ENCODE results near the gene PLIN1. TPM values are rescaled to one million over a fixed set of nuclear protein-coding genes. Genes with fewer than 3 reads are reported as not detected.
A peak's percentile ranks its signal among the peaks of the same experiment; 100 is the strongest.

PLIN1 gene
- total and polyA plus RNA-seq, 7 donors = 0.95 to 49.6 (median 1.8) TPM

DNA sequence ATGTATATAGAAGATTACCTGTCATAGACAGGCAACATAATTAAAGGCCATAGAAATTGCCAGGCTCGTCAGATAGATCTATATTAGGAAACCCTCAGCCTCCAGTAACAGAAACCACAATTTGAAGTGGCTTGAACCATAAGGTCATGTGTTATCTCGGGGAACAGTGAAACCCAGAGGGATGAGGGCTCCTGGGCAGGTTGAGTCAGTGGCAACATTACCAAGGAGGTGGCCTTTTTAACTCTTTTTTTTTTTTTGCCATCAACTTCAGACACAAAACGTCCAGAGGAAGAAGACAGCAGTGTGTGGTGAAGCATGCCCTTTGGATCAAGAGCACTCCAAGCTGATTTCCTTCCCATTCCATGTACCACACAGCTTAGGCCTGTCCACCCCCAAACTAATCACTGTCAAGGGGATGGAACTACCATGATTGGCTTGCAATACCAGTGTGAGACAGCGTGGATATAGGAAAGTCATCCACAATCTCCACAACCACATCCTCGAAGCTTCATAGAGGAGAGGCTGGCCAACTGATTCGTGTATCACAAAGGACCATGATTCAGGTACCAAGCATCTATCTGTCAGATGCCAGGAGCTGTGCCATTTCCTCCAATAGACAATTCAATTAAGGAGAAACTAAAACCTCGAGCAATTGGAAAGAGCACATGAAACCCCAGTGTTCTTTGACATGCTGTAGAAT lies 22.9 kb downstream of the PLIN1 start:
- Histone ChIP-seq H3K27ac (no peak overlapping the region), H3K4me1 (peaks cover 0 to 20% (median 14%) of the 10 kb centered on the region in 4 donors), H3K27me3 (no peaks in the 10 kb centered on the region), H3K36me3 (no peaks in the 10 kb centered on the region), H3K4me3 (no peak overlapping the region), H3K9me3 (no peaks in the 10 kb centered on the region)
- DNase-seq = peak; percentile 9
- intact Hi-C loops (cut with DNase I) = loop anchor here (5.0 kb wide), 1 partner anchor 36 kb away; the partner anchor contains the start of genes PEX11A and WDR93
- TF ChIP-seq, protein P1, sequence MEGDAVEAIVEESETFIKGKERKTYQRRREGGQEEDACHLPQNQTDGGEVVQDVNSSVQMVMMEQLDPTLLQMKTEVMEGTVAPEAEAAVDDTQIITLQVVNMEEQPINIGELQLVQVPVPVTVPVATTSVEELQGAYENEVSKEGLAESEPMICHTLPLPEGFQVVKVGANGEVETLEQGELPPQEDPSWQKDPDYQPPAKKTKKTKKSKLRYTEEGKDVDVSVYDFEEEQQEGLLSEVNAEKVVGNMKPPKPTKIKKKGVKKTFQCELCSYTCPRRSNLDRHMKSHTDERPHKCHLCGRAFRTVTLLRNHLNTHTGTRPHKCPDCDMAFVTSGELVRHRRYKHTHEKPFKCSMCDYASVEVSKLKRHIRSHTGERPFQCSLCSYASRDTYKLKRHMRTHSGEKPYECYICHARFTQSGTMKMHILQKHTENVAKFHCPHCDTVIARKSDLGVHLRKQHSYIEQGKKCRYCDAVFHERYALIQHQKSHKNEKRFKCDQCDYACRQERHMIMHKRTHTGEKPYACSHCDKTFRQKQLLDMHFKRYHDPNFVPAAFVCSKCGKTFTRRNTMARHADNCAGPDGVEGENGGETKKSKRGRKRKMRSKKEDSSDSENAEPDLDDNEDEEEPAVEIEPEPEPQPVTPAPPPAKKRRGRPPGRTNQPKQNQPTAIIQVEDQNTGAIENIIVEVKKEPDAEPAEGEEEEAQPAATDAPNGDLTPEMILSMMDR (IDR thresholded peaks at IDR 0.05) = no peak
- TF ChIP-seq POLR2A (IDR thresholded peaks at IDR 0.05) (no peak), EP300 (IDR thresholded peaks at IDR 0.05) (no peak), POLR2AphosphoS5 (IDR thresholded peaks at IDR 0.05) (no peak)
- WGBS, 2 donors = 70 to 79% methylated on average over 7 of the region's 7 CpGs

DNA sequence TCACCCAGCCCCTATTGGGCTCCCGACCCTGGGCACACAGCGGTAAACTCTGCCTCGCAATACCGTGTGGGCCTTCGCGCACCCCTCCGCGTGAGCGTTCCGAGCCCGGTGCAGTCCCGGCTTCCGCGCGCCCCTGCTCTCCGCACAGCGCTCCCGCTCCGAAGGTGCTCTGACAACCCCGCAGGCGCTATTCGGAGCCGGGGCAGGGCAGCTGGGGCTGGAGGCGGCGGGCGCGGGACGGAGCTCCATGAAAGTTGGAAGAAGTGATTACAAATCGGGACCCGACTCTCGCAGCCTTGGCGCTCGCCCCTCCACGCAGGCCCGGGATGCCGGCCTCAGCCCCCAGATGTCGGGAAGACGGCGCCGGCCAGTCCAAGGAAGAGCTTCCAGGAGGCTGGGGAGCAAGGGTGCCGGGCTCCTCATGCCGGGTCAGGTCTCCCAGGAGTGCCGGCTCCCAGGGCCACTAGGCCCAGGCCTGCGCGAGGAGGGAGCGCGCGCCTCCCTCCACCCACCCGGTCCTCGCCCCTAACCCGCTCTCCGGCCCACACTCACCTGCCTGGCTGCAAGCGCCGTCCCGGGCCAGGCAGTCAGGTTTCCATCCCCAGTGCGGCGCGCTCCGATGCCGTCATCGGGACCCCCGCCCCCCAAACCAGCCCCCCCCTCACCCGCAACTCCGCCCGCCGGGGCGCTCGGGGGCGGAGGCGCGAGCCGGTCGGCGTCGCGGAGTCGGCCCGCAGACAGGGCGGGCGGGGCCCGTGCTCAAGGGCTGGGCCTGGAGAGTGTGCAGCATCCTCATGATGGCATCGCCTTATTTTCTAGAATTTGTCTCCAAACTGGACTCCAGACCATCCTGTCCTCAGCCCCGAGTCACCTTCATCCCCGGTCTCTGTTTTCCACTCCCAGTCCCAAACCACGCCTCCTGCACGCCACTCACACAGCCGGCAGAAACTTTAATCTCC lies 24.0 kb downstream of the PLIN1 start, which contains the start of gene KIF7:
KIF7 (minus strand) TSS at position 621 of the 959 bp plus-strand sequence. CDS start 2,537 bp downstream, outside the sequence.
- peak in 2 of 4 donors; percentile 18 to 52 for TF ChIP-seq POLR2AphosphoS5 (IDR thresholded peaks at IDR 0.05)
- TF ChIP-seq, protein P1 (IDR thresholded peaks at IDR 0.05) = no peak
- peak within 1 kb of the TSS; percentile 54 to 86 (median 76) for H3K27ac ChIP-seq
- no peaks in the 10 kb centered on the region for H3K36me3 ChIP-seq
- peaks cover 0 to 20% (median 14%) of the 10 kb centered on the region in 4 donors for H3K4me1 ChIP-seq
- WGBS, 2 donors = 2% methylated on average over 87 of the region's 87 CpGs
- H3K4me3 ChIP-seq = peak within 1 kb of the TSS; percentile 63 to 92 (median 76)
- peak; percentile 71 for DNase-seq
- intact Hi-C loops (cut with DNase I) = loop anchor here (5.0 kb wide), 1 partner anchor 37 kb away; the partner anchor contains the start of genes PEX11A and WDR93
- H3K27me3 ChIP-seq = no peaks in the 10 kb centered on the region
- no peaks in the 10 kb centered on the region for H3K9me3 ChIP-seq

DNA sequence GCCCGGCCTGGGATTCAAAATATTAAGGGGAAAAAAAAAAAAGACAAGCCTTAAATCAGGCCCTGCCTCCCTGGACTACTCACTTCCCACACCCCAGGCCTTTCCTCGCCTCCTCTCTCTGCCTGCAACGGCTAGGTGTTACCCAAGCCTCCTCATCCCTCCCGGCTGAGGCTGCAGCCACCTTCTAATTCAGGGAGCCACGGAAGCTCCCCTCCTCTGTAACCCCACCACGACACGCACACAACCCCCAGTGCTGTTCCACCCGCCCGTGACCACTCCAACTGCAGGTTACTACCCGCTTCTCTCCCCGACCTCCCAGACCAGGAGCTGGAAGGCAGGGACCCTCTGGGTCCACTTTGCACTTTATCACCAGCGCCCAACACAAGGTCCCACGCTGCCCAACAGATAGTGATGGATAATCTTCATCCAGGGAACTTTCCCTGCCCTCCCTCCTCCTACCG lies 24.8 kb downstream of the PLIN1 start:
- WGBS, 2 donors = 51 to 59% methylated on average over 14 of the region's 14 CpGs
- no peaks in the 10 kb centered on the region for H3K9me3 ChIP-seq
- no peaks in the 10 kb centered on the region for H3K27me3 ChIP-seq
- H3K36me3 ChIP-seq = no peaks in the 10 kb centered on the region
- intact Hi-C loops (cut with DNase I) = no loop called here
- TF ChIP-seq EP300 (IDR thresholded peaks at IDR 0.05) (no peak), POLR2A (IDR thresholded peaks at IDR 0.05) (no peak), POLR2AphosphoS5 (IDR thresholded peaks at IDR 0.05) (no peak)
- TF ChIP-seq, protein P1 (IDR thresholded peaks at IDR 0.05) = no peak
- peak; percentile 51 for DNase-seq
- peaks cover 0 to 20% (median 14%) of the 10 kb centered on the region in 4 donors for H3K4me1 ChIP-seq
- peak overlapping the region; percentile 54 to 86 (median 76) for H3K27ac ChIP-seq
- peak overlapping the region; percentile 63 to 92 (median 76) for H3K4me3 ChIP-seq

DNA sequence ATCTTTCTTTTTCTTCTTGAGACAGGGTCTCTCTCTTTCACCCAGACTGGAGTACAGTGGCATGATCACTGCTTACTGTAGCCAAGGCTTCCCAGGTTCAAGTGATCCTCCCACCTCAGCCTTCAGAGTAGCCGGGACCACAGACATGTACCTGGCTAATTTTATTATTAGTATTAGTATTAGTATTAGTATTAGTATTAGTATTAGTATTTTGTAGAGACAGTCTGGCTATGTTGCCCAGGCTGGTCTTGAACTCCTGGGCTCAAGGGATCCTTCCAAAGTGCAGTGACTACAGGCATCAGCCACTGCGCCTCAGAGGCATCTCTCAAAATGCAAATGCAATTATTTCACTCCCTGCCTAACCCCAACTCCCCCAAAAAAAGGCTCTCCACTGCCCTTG lies 25.6 kb downstream of the PLIN1 start:
- TF ChIP-seq POLR2A (IDR thresholded peaks at IDR 0.05) = no peak
- no peak for TF ChIP-seq POLR2AphosphoS5 (IDR thresholded peaks at IDR 0.05)
- TF ChIP-seq EP300 (IDR thresholded peaks at IDR 0.05) = no peak
- TF ChIP-seq, protein P1 (IDR thresholded peaks at IDR 0.05) = no peak
- H3K27ac ChIP-seq = no peak overlapping the region
- WGBS, 2 donors = 97 to 98% methylated on average over 2 of the region's 2 CpGs
- H3K4me1 ChIP-seq = peaks cover 0 to 20% (median 14%) of the 10 kb centered on the region in 4 donors
- intact Hi-C loops (cut with DNase I) = no loop called here
- DNase-seq = peak; percentile 40
- peaks cover 0 to 3% (median 0%) of the 10 kb centered on the region in 4 donors for H3K36me3 ChIP-seq
- H3K9me3 ChIP-seq = no peaks in the 10 kb centered on the region
- H3K4me3 ChIP-seq = no peak overlapping the region
- no peaks in the 10 kb centered on the region for H3K27me3 ChIP-seq

All from sigmoid colon (tissue), 7 donors.